ENCODE data around the gene LAMP2.
"Not testable (repeated sequence)": the region's sequence is repeated elsewhere in the genome, so short reads cannot be mapped to it uniquely, and the experiment has no call there.

GRCh38 chrX:120469657-120470056 lies 561 bp upstream of the LAMP2 start:
- not testable (repeated sequence) for TF ChIP-seq ZNF274 (IDR thresholded peaks at IDR 0.05; ENCODE audit: low read length); ZNF274 (tag by site-specific recombination; IDR thresholded peaks at IDR 0.05; ENCODE audit: borderline replicate concordance); ZNF548 (tag by site-specific recombination; IDR thresholded peaks at IDR 0.05); ZNF514 (tag by site-specific recombination; IDR thresholded peaks at IDR 0.05); ZBTB20 (tag by site-specific recombination; IDR thresholded peaks at IDR 0.05); ZNF24 (tag by site-specific recombination; IDR thresholded peaks at IDR 0.05); ZNF670 (tag by site-specific recombination; IDR thresholded peaks at IDR 0.05; ENCODE audit: low read depth); ZNF362 (tag by site-specific recombination; IDR thresholded peaks at IDR 0.05); ZNF518A (tag by site-specific recombination; conservative IDR thresholded peaks at IDR 0.05; ENCODE audit: low read depth); RBAK (tag by site-specific recombination; IDR thresholded peaks at IDR 0.05)
- TF ChIP-seq, protein P1, sequence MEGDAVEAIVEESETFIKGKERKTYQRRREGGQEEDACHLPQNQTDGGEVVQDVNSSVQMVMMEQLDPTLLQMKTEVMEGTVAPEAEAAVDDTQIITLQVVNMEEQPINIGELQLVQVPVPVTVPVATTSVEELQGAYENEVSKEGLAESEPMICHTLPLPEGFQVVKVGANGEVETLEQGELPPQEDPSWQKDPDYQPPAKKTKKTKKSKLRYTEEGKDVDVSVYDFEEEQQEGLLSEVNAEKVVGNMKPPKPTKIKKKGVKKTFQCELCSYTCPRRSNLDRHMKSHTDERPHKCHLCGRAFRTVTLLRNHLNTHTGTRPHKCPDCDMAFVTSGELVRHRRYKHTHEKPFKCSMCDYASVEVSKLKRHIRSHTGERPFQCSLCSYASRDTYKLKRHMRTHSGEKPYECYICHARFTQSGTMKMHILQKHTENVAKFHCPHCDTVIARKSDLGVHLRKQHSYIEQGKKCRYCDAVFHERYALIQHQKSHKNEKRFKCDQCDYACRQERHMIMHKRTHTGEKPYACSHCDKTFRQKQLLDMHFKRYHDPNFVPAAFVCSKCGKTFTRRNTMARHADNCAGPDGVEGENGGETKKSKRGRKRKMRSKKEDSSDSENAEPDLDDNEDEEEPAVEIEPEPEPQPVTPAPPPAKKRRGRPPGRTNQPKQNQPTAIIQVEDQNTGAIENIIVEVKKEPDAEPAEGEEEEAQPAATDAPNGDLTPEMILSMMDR (tag by site-specific recombination; IDR thresholded peaks at IDR 0.05), result not testable (repeated sequence)
- TF ChIP-seq, protein P2, sequence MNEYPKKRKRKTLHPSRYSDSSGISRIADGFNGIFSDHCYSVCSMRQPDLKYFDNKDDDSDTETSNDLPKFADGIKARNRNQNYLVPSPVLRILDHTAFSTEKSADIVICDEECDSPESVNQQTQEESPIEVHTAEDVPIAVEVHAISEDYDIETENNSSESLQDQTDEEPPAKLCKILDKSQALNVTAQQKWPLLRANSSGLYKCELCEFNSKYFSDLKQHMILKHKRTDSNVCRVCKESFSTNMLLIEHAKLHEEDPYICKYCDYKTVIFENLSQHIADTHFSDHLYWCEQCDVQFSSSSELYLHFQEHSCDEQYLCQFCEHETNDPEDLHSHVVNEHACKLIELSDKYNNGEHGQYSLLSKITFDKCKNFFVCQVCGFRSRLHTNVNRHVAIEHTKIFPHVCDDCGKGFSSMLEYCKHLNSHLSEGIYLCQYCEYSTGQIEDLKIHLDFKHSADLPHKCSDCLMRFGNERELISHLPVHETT (tag by site-specific recombination; IDR thresholded peaks at IDR 0.05), result not testable (repeated sequence)
- TF ChIP-seq, protein P3, sequence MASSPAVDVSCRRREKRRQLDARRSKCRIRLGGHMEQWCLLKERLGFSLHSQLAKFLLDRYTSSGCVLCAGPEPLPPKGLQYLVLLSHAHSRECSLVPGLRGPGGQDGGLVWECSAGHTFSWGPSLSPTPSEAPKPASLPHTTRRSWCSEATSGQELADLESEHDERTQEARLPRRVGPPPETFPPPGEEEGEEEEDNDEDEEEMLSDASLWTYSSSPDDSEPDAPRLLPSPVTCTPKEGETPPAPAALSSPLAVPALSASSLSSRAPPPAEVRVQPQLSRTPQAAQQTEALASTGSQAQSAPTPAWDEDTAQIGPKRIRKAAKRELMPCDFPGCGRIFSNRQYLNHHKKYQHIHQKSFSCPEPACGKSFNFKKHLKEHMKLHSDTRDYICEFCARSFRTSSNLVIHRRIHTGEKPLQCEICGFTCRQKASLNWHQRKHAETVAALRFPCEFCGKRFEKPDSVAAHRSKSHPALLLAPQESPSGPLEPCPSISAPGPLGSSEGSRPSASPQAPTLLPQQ (tag by site-specific recombination; IDR thresholded peaks at IDR 0.05), result not testable (repeated sequence)
- TF ChIP-seq ZNF146 (tag by site-specific recombination; IDR thresholded peaks at IDR 0.05), result peak; percentile 96
